GM10847 (cell line): ENCODE measurements around the gene SMARCC1.

ENCODE experiments used
- POLR2A ChIP-seq: IDR thresholded peaks from 2 replicates; pipeline ENCODE4 v1.6.1; 2011; ENCODE audit not compliant: insufficient read length; ENCODE audit errors: extremely low read depth

SMARCC1 gene

GRCh38 chr3:47716656-47717055, 65.0 kb downstream of the SMARCC1 start:
- TF ChIP-seq POLR2A, result no peak

- no peak for TF ChIP-seq POLR2A
Measured at GRCh38 chr3:47715928-47716327, 65.8 kb downstream of the SMARCC1 start.

GRCh38 chr3:47714606-47715005, 67.1 kb downstream of the SMARCC1 start:
- TF ChIP-seq POLR2A, result no peak

GRCh38 chr3:47713655-47714054, 68.0 kb downstream of the SMARCC1 start:
- no peak for TF ChIP-seq POLR2A

- no peak for TF ChIP-seq POLR2A
Measured at GRCh38 chr3:47712398-47712797, 69.3 kb downstream of the SMARCC1 start.

GRCh38 chr3:47711596-47711995, 70.1 kb downstream of the SMARCC1 start:
- no peak for TF ChIP-seq POLR2A

- TF ChIP-seq POLR2A, result no peak
Measured at GRCh38 chr3:47705391-47705790, 76.3 kb downstream of the SMARCC1 start.

GRCh38 chr3:47704237-47704612, 77.5 kb downstream of the SMARCC1 start:
- TF ChIP-seq POLR2A, result no peak

- TF ChIP-seq POLR2A, result no peak
Measured at GRCh38 chr3:47701388-47701787, 80.3 kb downstream of the SMARCC1 start.

GRCh38 chr3:47692158-47692557, 89.5 kb downstream of the SMARCC1 start:
- no peak for TF ChIP-seq POLR2A

GRCh38 chr3:47688488-47688887, 93.2 kb downstream of the SMARCC1 start:
- TF ChIP-seq POLR2A, result no peak

- no peak for TF ChIP-seq POLR2A
Measured at GRCh38 chr3:47685037-47685436, 96.7 kb downstream of the SMARCC1 start.

GRCh38 chr3:47681016-47681415, 100.7 kb downstream of the SMARCC1 start:
- no peak for TF ChIP-seq POLR2A

- TF ChIP-seq POLR2A, result no peak
Measured at GRCh38 chr3:47678446-47679338, 103.0 kb downstream of the SMARCC1 start.

GRCh38 chr3:47669026-47669749, 112.5 kb downstream of the SMARCC1 start:
- no peak for TF ChIP-seq POLR2A

- no peak for TF ChIP-seq POLR2A
Measured at GRCh38 chr3:47666118-47666517, 115.6 kb downstream of the SMARCC1 start.

GRCh38 chr3:47664519-47664918, 117.2 kb downstream of the SMARCC1 start:
- no peak for TF ChIP-seq POLR2A

- no peak for TF ChIP-seq POLR2A
Measured at GRCh38 chr3:47663630-47664240, 118.0 kb downstream of the SMARCC1 start.
